HG02981 (cell line): ENCODE measurements around the gene RER1.

Experiments
- ATAC-seq: cut with Tn5 transposase; IDR thresholded peaks from one replicate; pipeline ENCODE4 v1.9.1; 2021; ENCODE audit warnings: mild to moderate bottlenecking, moderate library complexity; ENCODE audit not compliant: unreplicated experiment

Gene RER1

GRCh38 chr1:2442661-2443060 is 51.0 kb downstream of the RER1 start:
- no peak for ATAC-seq

GRCh38 chr1:2443277-2444137 is 51.9 kb downstream of the RER1 start:
- no peak for ATAC-seq

GRCh38 chr1:2444138-2444591 is 52.5 kb downstream of the RER1 start:
- no peak for ATAC-seq

- no peak for ATAC-seq
Observed at GRCh38 chr1:2445162-2445822, 53.7 kb downstream of the RER1 start.

- ATAC-seq: no peak
Observed at GRCh38 chr1:2445823-2446215, 54.2 kb downstream of the RER1 start.

GRCh38 chr1:2446394-2446793 is 54.8 kb downstream of the RER1 start:
- ATAC-seq: no peak

- ATAC-seq: no peak
Observed at GRCh38 chr1:2446861-2447260, 55.2 kb downstream of the RER1 start.

GRCh38 chr1:2447276-2448097 is 55.8 kb downstream of the RER1 start:
- ATAC-seq: no peak

GRCh38 chr1:2448098-2448445 is 56.4 kb downstream of the RER1 start:
- ATAC-seq: no peak

- ATAC-seq: no peak
Observed at GRCh38 chr1:2449636-2450454, 58.2 kb downstream of the RER1 start.

- ATAC-seq: no peak
Observed at GRCh38 chr1:2451741-2452140, 60.1 kb downstream of the RER1 start.

- ATAC-seq: no peak
Observed at GRCh38 chr1:2452201-2452931, 60.7 kb downstream of the RER1 start.

GRCh38 chr1:2452932-2453315 is 61.3 kb downstream of the RER1 start:
- ATAC-seq: no peak

- ATAC-seq: no peak
Observed at GRCh38 chr1:2454227-2454626, 62.6 kb downstream of the RER1 start.
